Choroid plexus epithelial cell (primary cell): ENCODE measurements around the gene SYT14.
"Not testable (repeated sequence)": the region's sequence is repeated elsewhere in the genome, so short reads cannot be mapped to it uniquely, and the experiment has no call there.

ENCODE experiments used
- DNase-seq: peaks from one replicate; pipeline ENCODE4 v3.0.0-alpha.2; 2010; ENCODE audit warnings: low read depth
- H3K4me3 ChIP-seq: 2 replicates; pipeline ENCODE4 v1.5.1; 2011; ENCODE audit warnings: low read depth, mild to moderate bottlenecking, control low read depth, low read length, moderate library complexity
- CTCF ChIP-seq: conservative IDR thresholded peaks from 2 replicates; pipeline ENCODE4 v1.5.1; 2011; ENCODE audit warnings: low read depth, mild to moderate bottlenecking, control low read depth, inconsistent platforms, low read length, moderate library complexity

Gene SYT14

GRCh38 chr1:210159211-210159610 lies 221.2 kb downstream of the SYT14 start:
- no peak for DNase-seq
- no peak overlapping the region for H3K4me3 ChIP-seq
- no peak for TF ChIP-seq CTCF

GRCh38 chr1:210170220-210170619 lies 232.2 kb downstream of the SYT14 start:
- DNase-seq: no peak
- no peak for TF ChIP-seq CTCF
- no peak overlapping the region for H3K4me3 ChIP-seq

GRCh38 chr1:210174133-210174532 lies 236.1 kb downstream of the SYT14 start:
- TF ChIP-seq CTCF: no peak
- DNase-seq: no peak
- no peak overlapping the region for H3K4me3 ChIP-seq

GRCh38 chr1:210185063-210185462 lies 247.0 kb downstream of the SYT14 start:
- no peak overlapping the region for H3K4me3 ChIP-seq
- no peak for DNase-seq

GRCh38 chr1:210187849-210188606 lies 250.0 kb downstream of the SYT14 start:
- not testable (repeated sequence) for H3K4me3 ChIP-seq
- DNase-seq: peak; percentile 1

More at GRCh38 chr1:210185063-210185462, 247.0 kb downstream of the SYT14 start:
- no peak for TF ChIP-seq CTCF

GRCh38 chr1:210189426-210189825 lies 251.4 kb downstream of the SYT14 start:
- no peak for DNase-seq
- TF ChIP-seq CTCF: no peak
- no peak overlapping the region for H3K4me3 ChIP-seq

GRCh38 chr1:210195635-210196160 lies 257.7 kb downstream of the SYT14 start:
- no peak for DNase-seq
- H3K4me3 ChIP-seq: no peak overlapping the region
- TF ChIP-seq CTCF: no peak

- not testable (repeated sequence) for DNase-seq, H3K4me3 ChIP-seq
Measured at GRCh38 chr1:210196266-210196665, 258.2 kb downstream of the SYT14 start.
